ENCODE measurements around the gene SORL1-AS1.

The SORL1-AS1 gene

GRCh38 chr11:121441521-121441920 lies 11.2 kb downstream of the SORL1-AS1 start:
- no peak for DNase-seq (ENCODE audit: extremely low read depth, low read depth)
- TF ChIP-seq CTCF (IDR thresholded peaks at IDR 0.05; ENCODE audit: low read depth, low read length), result no peak

DNA sequence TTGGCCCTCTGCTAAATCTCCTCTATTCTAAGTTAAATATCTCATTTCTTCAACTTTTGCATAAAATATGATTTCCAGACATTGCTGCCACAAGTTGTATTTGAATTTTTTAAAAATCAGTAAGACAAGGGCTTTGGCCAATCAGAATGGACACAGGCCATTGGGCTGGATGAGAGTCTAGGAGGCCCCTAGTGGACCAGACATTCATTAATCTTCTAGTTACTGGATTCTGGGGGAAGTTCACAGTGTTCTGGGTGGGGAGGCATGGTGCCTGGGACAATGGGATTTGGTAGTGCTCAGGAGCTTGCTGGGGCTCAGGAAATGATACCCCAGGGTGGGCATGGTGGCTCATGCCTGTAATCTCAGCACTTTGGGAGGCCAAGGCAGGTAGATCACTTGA lies 13.0 kb downstream of the SORL1-AS1 start:
- TF ChIP-seq CTCF (IDR thresholded peaks at IDR 0.05; ENCODE audit: low read depth, low read length), result no peak
- no peak for DNase-seq (ENCODE audit: extremely low read depth, low read depth)

DNA sequence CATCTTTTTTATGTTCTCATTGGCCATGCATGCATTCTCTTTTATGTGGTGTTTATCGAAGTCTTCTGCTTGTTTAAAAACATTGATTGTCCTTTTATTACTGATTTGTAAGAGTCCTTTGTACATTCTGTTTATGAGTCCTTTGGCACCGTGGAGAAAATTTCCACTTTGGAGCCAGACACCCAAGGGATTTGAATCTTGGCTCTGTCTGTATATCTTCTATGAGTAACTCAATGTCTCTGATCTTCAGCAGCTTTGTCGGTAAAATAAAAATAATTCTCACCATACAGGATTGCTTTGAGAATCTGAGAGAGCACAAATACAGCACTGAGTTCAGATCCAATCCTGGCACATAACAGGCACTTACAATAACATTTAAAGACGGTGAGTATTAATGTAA lies 13.4 kb downstream of the SORL1-AS1 start:
- no peak for DNase-seq (ENCODE audit: extremely low read depth, low read depth)
- no peak for TF ChIP-seq CTCF (IDR thresholded peaks at IDR 0.05; ENCODE audit: low read depth, low read length)

DNA sequence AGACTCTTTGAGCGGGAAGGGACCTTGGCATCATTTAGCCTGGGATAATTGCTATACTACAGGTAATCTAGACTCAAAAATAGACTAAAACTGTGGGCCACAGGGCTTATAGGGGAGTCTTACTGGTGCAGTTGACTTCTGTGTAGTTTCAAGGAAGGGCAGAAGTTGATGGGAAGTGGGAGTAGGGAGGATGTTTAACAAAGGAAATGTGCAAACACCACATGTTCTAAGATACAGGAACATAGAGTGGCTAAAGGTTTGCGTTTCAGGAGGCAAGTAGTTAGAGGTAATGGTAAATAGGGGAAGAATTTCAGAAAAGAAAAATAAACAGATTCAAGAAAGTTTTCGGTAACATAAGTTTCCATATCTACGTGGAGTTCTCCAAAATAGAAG lies 15.1 kb downstream of the SORL1-AS1 start:
- no peak for TF ChIP-seq CTCF (IDR thresholded peaks at IDR 0.05; ENCODE audit: low read depth, low read length)
- DNase-seq (ENCODE audit: extremely low read depth, low read depth), result no peak

DNA sequence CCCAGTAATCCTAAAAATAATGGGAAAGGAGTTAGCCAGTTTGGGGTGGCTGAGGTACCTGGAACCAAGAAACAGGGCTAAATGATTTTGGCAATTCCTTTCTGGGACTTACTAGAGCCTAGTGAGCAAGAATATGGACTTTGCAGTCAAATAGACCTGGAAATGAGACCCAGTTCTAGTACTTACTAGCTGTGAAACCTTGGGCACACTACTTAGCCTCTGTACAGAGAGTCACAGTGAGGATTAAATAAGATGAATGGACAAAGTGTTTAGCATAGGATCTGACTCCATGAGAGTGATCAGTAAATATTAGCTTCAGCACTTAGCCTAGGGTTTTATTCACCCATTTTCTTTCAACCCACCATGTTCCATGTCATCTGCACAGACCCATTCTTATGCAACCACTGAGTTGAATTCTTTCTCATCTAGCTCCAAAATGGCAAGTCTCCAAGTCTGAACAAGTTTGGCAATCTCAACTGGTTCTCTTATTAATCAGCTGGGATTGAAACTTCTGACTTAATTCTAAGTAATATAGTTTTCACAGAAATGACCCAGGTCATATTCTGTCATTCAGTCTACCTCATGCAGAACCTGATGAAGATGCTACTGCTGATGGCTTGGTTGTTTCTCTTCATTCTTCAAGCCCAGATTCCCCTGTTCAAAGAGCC lies 15.6 kb downstream of the SORL1-AS1 start:
- no peak for TF ChIP-seq CTCF (IDR thresholded peaks at IDR 0.05; ENCODE audit: low read depth, low read length)
- no peak for DNase-seq (ENCODE audit: extremely low read depth, low read depth)

GRCh38 chr11:121435551-121436511 lies 16.9 kb downstream of the SORL1-AS1 start:
- TF ChIP-seq CTCF (IDR thresholded peaks at IDR 0.05; ENCODE audit: low read depth, low read length), result no peak
- DNase-seq (ENCODE audit: extremely low read depth, low read depth), result no peak

- no peak for DNase-seq (ENCODE audit: extremely low read depth, low read depth)
- no peak for TF ChIP-seq CTCF (IDR thresholded peaks at IDR 0.05; ENCODE audit: low read depth, low read length)
Observed at GRCh38 chr11:121435132-121435531, 17.6 kb downstream of the SORL1-AS1 start.

Measured in AG09319 (cell line).